IMR-90 (cell line): ENCODE measurements around the gene SPRYD7. TPM values are rescaled to one million over a fixed set of nuclear protein-coding genes. Genes with fewer than 3 reads are reported as not detected.

Experiments
- BHLHE40 ChIP-seq: fragments of 150-350 bp; IDR thresholded peaks from 2 replicates; pipeline ENCODE4 v1.6.1; 2016; ENCODE audit warnings: mild to moderate bottlenecking, low read depth, low read length
- FOS ChIP-seq: fragments of 150-350 bp; IDR thresholded peaks from 2 replicates; pipeline ENCODE4 v1.6.1; 2016; ENCODE audit warnings: low read depth, low read length
- RFX5 ChIP-seq: IDR thresholded peaks from 2 replicates; pipeline ENCODE4 v1.8.0; 2012; ENCODE audit warnings: low read depth, mild to moderate bottlenecking, low read length, moderate library complexity
- SMC3 ChIP-seq: fragments of 150-350 bp; IDR thresholded peaks from 2 replicates; pipeline ENCODE4 v1.6.1; 2016; ENCODE audit warnings: low read depth, mild to moderate bottlenecking, antibody characterized with exemption, low read length, moderate library complexity
- polyA plus RNA-seq, 3 experiments: library from polyadenylated mRNA; depleted of rRNA; stranded (reverse); fragments of >200 nt; gene quantifications; 2 replicates each; pipeline ENCODE4 v1.2.3, GENCODE V29; 2012; ENCODE audit warnings: low replicate concordance in 1 of 3
- total RNA-seq: library from RNA; depleted of rRNA; stranded (reverse); fragments of >200 nt; gene quantifications from 2 replicates; pipeline ENCODE4 v1.2.3, GENCODE V29; 2012
- TF ChIP-seq, protein P1 (sequence below): conservative IDR thresholded peaks from 2 replicates; pipeline ENCODE4 v1.5.1; 2012; ENCODE audit warnings: mild to moderate bottlenecking, low read depth, low read length, improper control_type of control experiment

The SPRYD7 gene
- total and polyA plus RNA-seq, 2 of the 4 experiments (the other 2 are of a cell fraction) = 5.6 to 20.2 TPM

DNA sequence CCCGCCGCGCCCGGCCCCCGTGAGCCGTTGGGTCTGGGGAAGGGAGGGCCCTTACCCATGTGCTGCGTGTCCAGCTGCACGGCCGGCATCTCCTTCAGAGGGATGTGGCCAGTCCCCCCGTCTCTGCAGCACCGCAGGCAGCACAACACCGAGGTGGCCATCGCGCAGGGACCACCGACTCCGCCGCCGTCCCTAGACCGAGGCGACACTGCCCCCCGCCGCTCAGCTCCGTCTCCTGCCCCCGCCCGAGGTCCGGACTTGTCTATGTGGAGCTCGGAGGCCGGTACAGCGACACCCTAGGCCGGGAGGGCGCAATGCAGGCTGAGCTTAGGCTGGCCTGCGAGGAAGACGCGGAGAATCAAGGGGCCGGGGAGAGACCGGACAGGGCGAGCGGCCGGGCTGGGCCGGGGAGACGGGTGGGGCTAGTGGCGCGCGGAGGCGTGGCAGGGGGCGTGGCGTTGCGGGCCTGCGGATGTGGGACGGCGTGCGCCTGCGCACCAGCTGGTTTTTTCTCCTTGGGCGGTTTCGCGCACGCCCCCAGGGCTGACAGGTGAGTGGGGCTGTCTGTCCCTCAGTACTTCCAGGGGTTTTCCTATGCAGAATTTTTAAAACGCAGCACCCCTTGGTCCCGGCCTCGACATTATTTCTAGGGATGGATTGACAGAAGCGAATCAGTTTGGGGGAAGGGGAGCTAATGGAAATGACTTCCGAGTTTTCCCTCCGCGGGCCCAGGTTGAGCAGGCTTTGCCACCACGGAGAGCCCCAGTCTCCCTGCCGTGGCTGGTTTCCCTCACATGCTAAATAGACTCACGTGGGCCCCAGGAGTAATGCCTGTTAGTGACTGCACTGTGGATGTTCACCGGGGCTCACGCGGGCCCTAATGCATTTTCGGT is at the start of gene SPRYD7 (continued):
- TF ChIP-seq, protein P1, sequence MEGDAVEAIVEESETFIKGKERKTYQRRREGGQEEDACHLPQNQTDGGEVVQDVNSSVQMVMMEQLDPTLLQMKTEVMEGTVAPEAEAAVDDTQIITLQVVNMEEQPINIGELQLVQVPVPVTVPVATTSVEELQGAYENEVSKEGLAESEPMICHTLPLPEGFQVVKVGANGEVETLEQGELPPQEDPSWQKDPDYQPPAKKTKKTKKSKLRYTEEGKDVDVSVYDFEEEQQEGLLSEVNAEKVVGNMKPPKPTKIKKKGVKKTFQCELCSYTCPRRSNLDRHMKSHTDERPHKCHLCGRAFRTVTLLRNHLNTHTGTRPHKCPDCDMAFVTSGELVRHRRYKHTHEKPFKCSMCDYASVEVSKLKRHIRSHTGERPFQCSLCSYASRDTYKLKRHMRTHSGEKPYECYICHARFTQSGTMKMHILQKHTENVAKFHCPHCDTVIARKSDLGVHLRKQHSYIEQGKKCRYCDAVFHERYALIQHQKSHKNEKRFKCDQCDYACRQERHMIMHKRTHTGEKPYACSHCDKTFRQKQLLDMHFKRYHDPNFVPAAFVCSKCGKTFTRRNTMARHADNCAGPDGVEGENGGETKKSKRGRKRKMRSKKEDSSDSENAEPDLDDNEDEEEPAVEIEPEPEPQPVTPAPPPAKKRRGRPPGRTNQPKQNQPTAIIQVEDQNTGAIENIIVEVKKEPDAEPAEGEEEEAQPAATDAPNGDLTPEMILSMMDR = peak; percentile 93
- TF ChIP-seq BHLHE40 (peak; percentile 4; the same call in 1 of the 2 replicates), SMC3 (peak; percentile 7; the same call in 1 of the 2 replicates), FOS (no peak), RFX5 (no peak)
